WTC11 (cell line): ENCODE results near the gene BBS12. TPM values are rescaled to one million over a fixed set of nuclear protein-coding genes. Genes with fewer than 3 reads are reported as not detected.

Experiments
- ATAC-seq: fragments of 200-7000 bp; cut with Tn5 transposase; 2 replicates; pipeline ENCODE4 v1.10.0; 2021; ENCODE audit warnings: mild to moderate bottlenecking, moderate library complexity
- CTCF ChIA-PET: fragments of 300-600 bp; sonication (Branson Sonifier 250); formaldehyde crosslinking; loops from one replicate; lab custom pipeline; 2021; ENCODE audit warnings: antibody characterized with exemption; lab: Charles Lee
- POLR2A ChIA-PET: fragments of 350-600 bp; sonication (Branson Sonifier 250); formaldehyde crosslinking; loops from one replicate; lab custom pipeline; 2021; ENCODE audit warnings: antibody characterized with exemption; lab: Charles Lee
- DNase-seq: peaks from one replicate; pipeline ENCODE4 v3.0.0; 2021; ENCODE audit warnings: low spot score
- H3K27ac Mint-ChIP-seq: 2 replicates; pipeline ENCODE4 v1.8.0; 2021; ENCODE audit warnings: mixed read lengths
- H3K27me3 Mint-ChIP-seq: 2 replicates; pipeline ENCODE4 v1.8.0; 2021; ENCODE audit warnings: low read depth, mild to moderate bottlenecking, moderate library complexity, mixed read lengths
- H3K36me3 Mint-ChIP-seq: 2 replicates; pipeline ENCODE4 v1.8.0; 2021; ENCODE audit warnings: mixed read lengths
- H3K4me1 Mint-ChIP-seq: 2 replicates; pipeline ENCODE4 v1.8.0; 2022; ENCODE audit warnings: mixed read lengths
- H3K4me3 Mint-ChIP-seq: 2 replicates; pipeline ENCODE4 v1.8.0; 2021; ENCODE audit warnings: mild to moderate bottlenecking, moderate library complexity, mixed read lengths
- H3K9me3 Mint-ChIP-seq: 2 replicates; pipeline ENCODE4 v1.8.0; 2021; ENCODE audit warnings: mixed read lengths
- CREM ChIP-seq: sonication (generic); formaldehyde crosslinking; IDR thresholded peaks from 2 replicates; pipeline ENCODE4 v1.8.1; 2022; ENCODE audit warnings: mild to moderate bottlenecking, missing genetic modification reagents, moderate library complexity
- E2F1 ChIP-seq: sonication (generic); formaldehyde crosslinking; IDR thresholded peaks from 2 replicates; pipeline ENCODE4 v1.8.0; 2022; ENCODE audit warnings: mild to moderate bottlenecking, missing genetic modification reagents
- E2F5 ChIP-seq: sonication (generic); formaldehyde crosslinking; IDR thresholded peaks from 2 replicates; pipeline ENCODE4 v1.8.1; 2022; ENCODE audit warnings: mild to moderate bottlenecking, moderate library complexity, missing genetic modification reagents
- ELF4 ChIP-seq: sonication (generic); formaldehyde crosslinking; IDR thresholded peaks from 2 replicates; pipeline ENCODE4 v1.8.1; 2022; ENCODE audit warnings: low read depth, mild to moderate bottlenecking, moderate library complexity, missing genetic modification reagents
- FOXJ3 ChIP-seq: sonication (generic); formaldehyde crosslinking; IDR thresholded peaks from 2 replicates; pipeline ENCODE4 v1.9.0; 2021; ENCODE audit warnings: missing genetic modification reagents, mild to moderate bottlenecking, borderline replicate concordance
- FOXP1 ChIP-seq: sonication (generic); formaldehyde crosslinking; IDR thresholded peaks from 2 replicates; pipeline ENCODE4 v1.8.0; 2022; ENCODE audit warnings: missing genetic modification reagents, mild to moderate bottlenecking, moderate library complexity, borderline replicate concordance
- KAT7 ChIP-seq: sonication (generic); formaldehyde crosslinking; IDR thresholded peaks from 2 replicates; pipeline ENCODE4 v1.8.1; 2023; ENCODE audit warnings: missing genetic modification reagents, mild to moderate bottlenecking, borderline replicate concordance
- NFATC4 ChIP-seq: fragments of 250-450 bp; sonication (Bioruptor Pico); IDR thresholded peaks from 2 replicates; pipeline ENCODE4 v1.9.0; 2021; ENCODE audit warnings: mild to moderate bottlenecking
- OVOL2 ChIP-seq: fragments of 250-450 bp; sonication (Bioruptor Pico); IDR thresholded peaks from 2 replicates; pipeline ENCODE4 v1.9.0; 2021; ENCODE audit warnings: mild to moderate bottlenecking, borderline replicate concordance
- PRDM15 ChIP-seq: sonication (generic); formaldehyde crosslinking; IDR thresholded peaks from 2 replicates; pipeline ENCODE4 v1.8.0; 2022; ENCODE audit warnings: missing genetic modification reagents
- PREB ChIP-seq: sonication (generic); formaldehyde crosslinking; IDR thresholded peaks from 2 replicates; pipeline ENCODE4 v1.8.1; 2022; ENCODE audit warnings: mild to moderate bottlenecking, missing genetic modification reagents, moderate library complexity, borderline replicate concordance
- RORB ChIP-seq: fragments of 250-450 bp; sonication (Bioruptor Pico); IDR thresholded peaks from 2 replicates; pipeline ENCODE4 v1.9.0; 2021; ENCODE audit warnings: mild to moderate bottlenecking
- TEAD1 ChIP-seq: sonication (generic); formaldehyde crosslinking; IDR thresholded peaks from 2 replicates; pipeline ENCODE4 v1.8.0; 2022; ENCODE audit warnings: mild to moderate bottlenecking, missing genetic modification reagents
- USF2 ChIP-seq: sonication (generic); formaldehyde crosslinking; IDR thresholded peaks from 2 replicates; pipeline ENCODE4 v1.8.1; 2023; ENCODE audit warnings: mild to moderate bottlenecking, missing genetic modification reagents, moderate library complexity
- ZBTB21 ChIP-seq: sonication (generic); formaldehyde crosslinking; IDR thresholded peaks from 2 replicates; pipeline ENCODE4 v1.8.1; 2023; ENCODE audit warnings: mild to moderate bottlenecking, missing genetic modification reagents, borderline replicate concordance
- ZBTB43 ChIP-seq: sonication (generic); formaldehyde crosslinking; IDR thresholded peaks from 2 replicates; pipeline ENCODE4 v1.8.1; 2023; ENCODE audit warnings: mild to moderate bottlenecking, missing genetic modification reagents
- ZMAT4 ChIP-seq: fragments of 250-450 bp; sonication (Bioruptor Pico); IDR thresholded peaks from 2 replicates; pipeline ENCODE4 v1.9.0; 2021; ENCODE audit warnings: mild to moderate bottlenecking
- ZNF138 ChIP-seq: sonication (generic); formaldehyde crosslinking; conservative IDR thresholded peaks from 2 replicates; pipeline ENCODE4 v1.8.1; 2022; ENCODE audit warnings: mild to moderate bottlenecking, moderate library complexity, missing genetic modification reagents
- ZNF219 ChIP-seq: sonication (generic); formaldehyde crosslinking; IDR thresholded peaks from 2 replicates; pipeline ENCODE4 v1.8.0; 2023; ENCODE audit warnings: missing genetic modification reagents, mild to moderate bottlenecking, borderline replicate concordance
- ZNF396 ChIP-seq: fragments of 250-450 bp; sonication (Bioruptor Pico); IDR thresholded peaks from 2 replicates; pipeline ENCODE4 v1.8.0; 2021; ENCODE audit warnings: mild to moderate bottlenecking, moderate library complexity, borderline replicate concordance
- ZNF671 ChIP-seq: fragments of 250-450 bp; sonication (Bioruptor Pico); IDR thresholded peaks from 2 replicates; pipeline ENCODE4 v1.8.0; 2021; ENCODE audit warnings: mild to moderate bottlenecking
- total RNA-seq: library from RNA; stranded (reverse); gene quantifications from 3 replicates; pipeline ENCODE4 v1.2.3, GENCODE V29; 2021

BBS12 gene
- total RNA-seq, 1 experiment from 2014 or later: 2.7 TPM

GRCh38 chr4:122722256-122722655, 10.2 kb upstream of the BBS12 start:
- H3K27me3 Mint-ChIP-seq: no peaks in the 10 kb centered on the region; the same call in 1 of the 2 replicates
- DNase-seq (no peak), ATAC-seq (no peak)
- H3K4me3 Mint-ChIP-seq: no peak overlapping the region
- no peaks in the 10 kb centered on the region for H3K36me3 Mint-ChIP-seq
- peaks cover 6% of the 10 kb centered on the region for H3K9me3 Mint-ChIP-seq
- H3K4me1 Mint-ChIP-seq: no peaks in the 10 kb centered on the region
- POLR2A ChIA-PET: no interaction called here
- TF ChIP-seq ZNF219 (CRISPR knock-in tag): no peak
- no peak for TF ChIP-seq CREM (CRISPR knock-in tag)
- no peak for TF ChIP-seq E2F5 (CRISPR knock-in tag)
- no peak for TF ChIP-seq ELF4 (CRISPR knock-in tag)
- no peak for TF ChIP-seq ZMAT4
- no peak for TF ChIP-seq USF2 (CRISPR knock-in tag)
- no peak for TF ChIP-seq NFATC4 (CRISPR knock-in tag)
- no peak for TF ChIP-seq TEAD1
- no peak for TF ChIP-seq KAT7 (CRISPR knock-in tag)
- TF ChIP-seq ZBTB21 (CRISPR knock-in tag): no peak
- no peak for TF ChIP-seq E2F1 (CRISPR knock-in tag)
- TF ChIP-seq FOXP1 (CRISPR knock-in tag): no peak
- TF ChIP-seq ZBTB43 (CRISPR knock-in tag): no peak
- TF ChIP-seq PRDM15 (CRISPR knock-in tag): no peak
- TF ChIP-seq RORB (CRISPR knock-in tag): no peak
- TF ChIP-seq, all 79 proteins: peak for 0
- CTCF ChIA-PET: no interaction called here
- H3K27ac Mint-ChIP-seq: no peak overlapping the region

- ChIA-PET CTCF (interaction anchor here (1.2 kb wide), 1 partner anchor 12 kb away, joined by 4 read pairs; no protein-coding TSS in a partner anchor), POLR2A (no interaction called here)
- Mint-ChIP-seq H3K27me3 (no peaks in the 10 kb centered on the region; the same call in 1 of the 2 replicates), H3K4me1 (peaks cover 8% of the 10 kb centered on the region), H3K27ac (no peak overlapping the region), H3K36me3 (no peaks in the 10 kb centered on the region), H3K4me3 (no peak overlapping the region), H3K9me3 (no peaks in the 10 kb centered on the region)
- DNase-seq: no peak
- ATAC-seq: no peak
- no peak for TF ChIP-seq PREB (CRISPR knock-in tag)
- no peak for TF ChIP-seq OVOL2 (CRISPR knock-in tag)
- no peak for TF ChIP-seq TEAD1
- TF ChIP-seq ZNF671 (CRISPR knock-in tag): no peak
- no peak for TF ChIP-seq FOXJ3 (CRISPR knock-in tag)
- no peak for TF ChIP-seq ZNF396
- no peak for TF ChIP-seq PRDM15 (CRISPR knock-in tag)
- no peak for TF ChIP-seq USF2 (CRISPR knock-in tag)
- TF ChIP-seq ZNF138 (CRISPR knock-in tag): no peak
- no peak for TF ChIP-seq ELF4 (CRISPR knock-in tag)
Measured at GRCh38 chr4:122728856-122729255, 3.6 kb upstream of the BBS12 start.
